ENCODE measurements around the gene BOD1L1.

BOD1L1 gene

DNA sequence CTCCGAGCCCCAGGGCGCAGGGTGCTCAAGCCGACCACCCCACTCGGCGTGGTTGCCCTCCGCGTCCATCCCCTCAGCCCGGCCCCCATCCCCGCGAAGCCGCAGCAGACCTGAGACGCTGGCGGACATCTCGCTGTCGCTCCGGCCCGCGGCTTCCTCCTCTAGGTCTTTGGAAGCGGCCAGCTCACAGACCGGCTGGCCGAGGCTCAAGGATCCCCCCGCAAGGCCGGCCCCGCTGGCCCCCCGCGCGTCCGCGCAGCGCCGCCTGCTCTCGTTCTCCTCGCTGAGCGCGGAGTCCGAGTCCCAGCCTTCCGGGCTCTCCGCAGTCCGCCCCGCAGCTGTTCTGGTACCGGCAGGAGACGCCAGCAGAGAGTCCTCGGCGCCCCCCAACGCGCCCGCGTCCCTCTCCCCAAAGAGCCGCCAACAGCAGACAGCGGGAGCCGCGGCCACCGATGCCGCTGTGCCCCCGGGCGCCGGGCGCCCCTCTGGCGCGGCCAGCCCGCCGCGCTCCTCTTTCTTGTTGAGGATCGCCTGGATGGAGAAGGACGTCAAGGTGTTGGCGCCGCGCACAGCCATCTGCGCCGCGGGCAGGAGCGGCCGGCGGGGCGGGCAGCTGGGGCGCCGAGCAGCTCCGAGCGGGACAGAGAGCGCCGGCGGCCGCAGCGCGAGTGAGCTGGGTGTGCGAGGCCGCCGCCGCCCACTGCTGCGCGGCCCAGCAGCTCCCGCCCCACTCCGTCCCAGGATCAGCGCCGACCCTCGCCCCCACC, 83.5 kb downstream of the BOD1L1 start, which contains the start of gene NKX3-2:
NKX3-2 (minus strand) TSS at position 670 of the 767 bp plus-strand sequence; CDS start at position 576, 94 bp downstream.
- TF ChIP-seq, protein P1, sequence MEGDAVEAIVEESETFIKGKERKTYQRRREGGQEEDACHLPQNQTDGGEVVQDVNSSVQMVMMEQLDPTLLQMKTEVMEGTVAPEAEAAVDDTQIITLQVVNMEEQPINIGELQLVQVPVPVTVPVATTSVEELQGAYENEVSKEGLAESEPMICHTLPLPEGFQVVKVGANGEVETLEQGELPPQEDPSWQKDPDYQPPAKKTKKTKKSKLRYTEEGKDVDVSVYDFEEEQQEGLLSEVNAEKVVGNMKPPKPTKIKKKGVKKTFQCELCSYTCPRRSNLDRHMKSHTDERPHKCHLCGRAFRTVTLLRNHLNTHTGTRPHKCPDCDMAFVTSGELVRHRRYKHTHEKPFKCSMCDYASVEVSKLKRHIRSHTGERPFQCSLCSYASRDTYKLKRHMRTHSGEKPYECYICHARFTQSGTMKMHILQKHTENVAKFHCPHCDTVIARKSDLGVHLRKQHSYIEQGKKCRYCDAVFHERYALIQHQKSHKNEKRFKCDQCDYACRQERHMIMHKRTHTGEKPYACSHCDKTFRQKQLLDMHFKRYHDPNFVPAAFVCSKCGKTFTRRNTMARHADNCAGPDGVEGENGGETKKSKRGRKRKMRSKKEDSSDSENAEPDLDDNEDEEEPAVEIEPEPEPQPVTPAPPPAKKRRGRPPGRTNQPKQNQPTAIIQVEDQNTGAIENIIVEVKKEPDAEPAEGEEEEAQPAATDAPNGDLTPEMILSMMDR (IDR thresholded peaks at IDR 0.05; ENCODE audit: insufficient read depth, missing control alignments) = no peak
- DNase-seq (ENCODE audit: insufficient read length, low spot score) = no peak
- FAIRE-seq = no peak

DNA sequence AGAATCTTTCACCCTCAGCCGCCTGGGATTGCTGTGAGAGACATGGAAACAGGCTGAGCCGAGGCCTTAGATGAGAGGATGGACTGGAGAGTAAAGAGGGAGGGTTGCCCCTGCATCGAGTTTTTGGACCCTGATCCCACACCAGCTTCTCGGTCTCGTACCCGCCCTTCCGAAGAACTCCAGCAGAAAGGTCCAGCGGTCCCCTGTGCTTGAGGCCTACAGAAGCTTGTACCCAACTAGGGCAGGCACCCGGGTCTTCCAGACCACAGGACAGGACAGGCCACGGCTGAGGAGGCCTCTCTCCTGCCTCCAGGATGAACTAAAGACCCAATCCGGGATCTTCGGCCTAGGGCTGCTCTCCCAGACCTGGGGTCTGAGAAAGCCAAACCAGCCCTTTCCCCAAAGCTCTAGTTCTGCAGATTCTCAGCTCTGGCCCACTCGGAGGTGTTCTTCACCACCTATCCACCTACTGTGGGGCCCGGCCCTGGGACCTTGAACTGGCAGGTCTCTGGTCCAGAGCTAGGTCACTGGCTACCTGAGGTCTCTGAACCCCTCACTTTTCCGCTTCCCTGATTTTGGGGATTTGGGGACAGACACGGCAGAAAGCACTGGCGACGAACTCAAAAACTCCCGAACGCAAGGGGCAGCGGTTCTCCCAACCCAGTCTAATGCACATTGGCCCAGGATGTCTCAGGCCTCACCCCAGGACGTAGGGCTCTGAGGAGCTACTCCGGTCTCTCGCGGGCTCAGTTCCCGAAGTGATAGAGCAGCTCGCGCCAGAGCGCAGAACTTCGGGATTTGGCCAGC, 84.3 kb downstream of the BOD1L1 start:
- TF ChIP-seq, protein P1 (IDR thresholded peaks at IDR 0.05; ENCODE audit: insufficient read depth, missing control alignments) = no peak

DNA sequence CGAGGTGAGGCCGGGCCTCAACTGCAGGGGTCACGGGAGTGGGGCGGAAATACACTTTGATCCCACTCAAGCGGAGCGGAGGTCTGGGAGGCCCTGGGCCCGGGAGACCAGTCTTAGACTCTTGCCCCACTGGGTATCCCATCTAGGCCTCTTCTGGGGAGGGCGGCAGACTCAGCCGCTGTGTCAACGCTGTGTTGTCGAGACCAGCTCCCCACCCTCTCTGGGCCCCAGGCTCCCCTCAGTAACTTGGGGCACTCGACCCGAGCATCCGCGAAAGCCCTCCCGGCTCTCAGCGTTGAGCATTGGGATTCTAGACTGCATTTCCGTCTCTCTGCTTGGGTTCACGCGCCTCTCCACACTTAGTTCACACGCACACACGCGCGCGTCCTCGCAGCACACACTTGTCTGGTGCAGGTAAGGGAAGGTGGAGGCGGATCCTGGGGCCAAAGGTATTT, 84.9 kb downstream of the BOD1L1 start:
- TF ChIP-seq, protein P1 (IDR thresholded peaks at IDR 0.05; ENCODE audit: insufficient read depth, missing control alignments) = no peak
- DNase-seq (ENCODE audit: insufficient read length, low spot score) (no peak), FAIRE-seq (no peak)

More for the DNA sequence above, 84.3 kb downstream of the BOD1L1 start:
- no peak for FAIRE-seq
- DNase-seq (ENCODE audit: insufficient read length, low spot score) = no peak

GRCh38 chr4:13541720-13542576, 85.6 kb downstream of the BOD1L1 start:
- TF ChIP-seq, protein P1 (IDR thresholded peaks at IDR 0.05; ENCODE audit: insufficient read depth, missing control alignments) = no peak
- FAIRE-seq (no peak), DNase-seq (ENCODE audit: insufficient read length, low spot score) (no peak)

- TF ChIP-seq, protein P1 (IDR thresholded peaks at IDR 0.05; ENCODE audit: insufficient read depth, missing control alignments) = no peak
- DNase-seq (ENCODE audit: insufficient read length, low spot score) (no peak), FAIRE-seq (no peak)
These were observed 86.3 kb downstream of the BOD1L1 start for GRCh38 chr4:13541176-13541604.

- FAIRE-seq (no peak), DNase-seq (ENCODE audit: insufficient read length, low spot score) (no peak)
- TF ChIP-seq, protein P1 (IDR thresholded peaks at IDR 0.05; ENCODE audit: insufficient read depth, missing control alignments) = no peak
These were observed 86.9 kb downstream of the BOD1L1 start for GRCh38 chr4:13540446-13541175.

All from D721Med (cell line).